CD4-positive, alpha-beta T cell treated with Interleukin-15 for 4 hours (primary cell): ENCODE results near the gene LRRC49.
"Not testable (repeated sequence)": the region's sequence is repeated elsewhere in the genome, so short reads cannot be mapped to it uniquely, and the experiment has no call there.

Experiments used
- DNase-seq: peaks from one replicate; pipeline ENCODE4 v3.0.0-alpha.2; 2020; ENCODE audit warnings: low spot score

The LRRC49 gene

DNA sequence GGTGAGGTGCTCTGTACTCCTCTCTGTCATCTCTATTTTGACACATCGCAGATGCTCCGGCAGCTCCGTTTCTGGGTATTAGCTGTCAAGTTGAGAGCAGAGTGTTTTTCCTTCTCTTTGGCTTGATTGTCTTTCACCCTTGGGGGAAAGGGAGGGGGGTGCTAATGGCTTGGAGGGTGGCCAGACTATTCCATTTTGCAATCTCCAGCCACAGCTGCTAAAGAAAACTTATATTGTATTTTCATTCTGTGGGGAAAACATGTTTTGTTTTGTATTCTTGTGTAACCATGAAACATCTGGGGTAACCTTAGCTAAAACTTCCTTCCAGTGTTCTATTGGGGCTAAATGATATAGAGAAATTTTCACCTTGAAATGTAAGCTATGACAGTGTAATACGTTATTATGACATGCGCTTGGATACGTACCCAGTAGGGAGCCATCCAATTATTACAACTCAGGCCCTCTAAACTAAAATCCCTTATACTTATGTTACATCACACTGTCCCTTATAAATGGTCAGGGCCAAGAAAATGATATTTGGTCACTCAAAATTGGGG is 24.6 kb upstream of the LRRC49 start:
- DNase-seq = no peak

DNA sequence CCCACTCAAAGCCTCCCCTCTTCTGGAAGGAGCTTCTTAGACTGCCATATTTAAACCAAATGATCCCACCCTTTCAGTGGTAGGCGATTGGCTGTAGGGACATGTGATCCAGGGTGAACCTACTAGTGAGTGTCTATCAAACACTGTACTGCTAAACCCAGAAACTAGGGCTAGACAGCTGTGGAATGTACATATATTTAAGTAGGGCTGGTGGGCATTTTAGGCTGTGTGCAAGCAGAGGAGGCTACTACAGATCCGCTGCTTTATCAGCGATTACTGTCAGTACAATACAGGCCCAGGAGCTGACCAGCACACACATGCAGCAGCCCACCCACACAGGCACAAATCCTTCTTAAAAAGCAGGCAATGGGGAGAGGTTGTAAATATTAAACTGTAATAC is 23.3 kb upstream of the LRRC49 start:
- DNase-seq = no peak

DNA sequence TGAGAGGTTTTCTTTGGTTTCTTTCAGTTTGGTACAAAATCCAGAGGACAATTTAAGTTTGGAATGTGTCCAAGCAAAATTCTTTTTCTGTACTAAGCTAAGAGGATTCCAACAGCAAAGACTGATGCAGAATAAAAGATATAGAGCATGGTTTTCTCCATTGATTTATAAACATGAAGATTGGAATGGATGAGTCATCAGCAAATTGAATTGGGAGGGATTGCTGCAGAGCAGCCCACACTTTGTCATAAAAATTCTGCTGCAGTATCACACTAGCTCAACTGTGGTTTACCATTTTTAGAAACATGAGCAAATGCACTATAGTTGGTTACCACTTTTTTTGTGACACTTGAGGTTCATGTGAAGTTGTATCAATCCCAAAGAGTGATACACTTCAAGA is 22.6 kb upstream of the LRRC49 start:
- DNase-seq = no peak

DNA sequence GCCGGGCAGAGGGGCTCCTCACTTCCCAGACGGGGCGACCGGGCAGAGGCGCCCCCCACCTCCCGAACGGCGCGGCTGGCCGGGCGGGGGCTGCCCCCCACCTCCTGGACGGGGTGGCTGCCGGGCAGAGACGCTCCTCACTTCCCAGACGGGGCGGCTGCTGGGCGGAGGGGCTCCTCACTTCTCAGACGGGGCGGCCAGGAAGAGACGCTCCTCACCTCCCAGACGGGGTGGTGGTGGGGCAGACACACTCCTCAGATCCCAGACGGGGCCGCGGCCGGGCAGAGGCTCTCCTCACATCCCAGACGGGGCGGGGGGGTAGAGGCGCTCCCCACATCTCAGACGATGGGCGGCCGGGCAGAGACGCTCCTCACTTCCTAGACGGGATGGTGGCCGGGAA is 21.1 kb upstream of the LRRC49 start:
- DNase-seq = not testable (repeated sequence)

DNA sequence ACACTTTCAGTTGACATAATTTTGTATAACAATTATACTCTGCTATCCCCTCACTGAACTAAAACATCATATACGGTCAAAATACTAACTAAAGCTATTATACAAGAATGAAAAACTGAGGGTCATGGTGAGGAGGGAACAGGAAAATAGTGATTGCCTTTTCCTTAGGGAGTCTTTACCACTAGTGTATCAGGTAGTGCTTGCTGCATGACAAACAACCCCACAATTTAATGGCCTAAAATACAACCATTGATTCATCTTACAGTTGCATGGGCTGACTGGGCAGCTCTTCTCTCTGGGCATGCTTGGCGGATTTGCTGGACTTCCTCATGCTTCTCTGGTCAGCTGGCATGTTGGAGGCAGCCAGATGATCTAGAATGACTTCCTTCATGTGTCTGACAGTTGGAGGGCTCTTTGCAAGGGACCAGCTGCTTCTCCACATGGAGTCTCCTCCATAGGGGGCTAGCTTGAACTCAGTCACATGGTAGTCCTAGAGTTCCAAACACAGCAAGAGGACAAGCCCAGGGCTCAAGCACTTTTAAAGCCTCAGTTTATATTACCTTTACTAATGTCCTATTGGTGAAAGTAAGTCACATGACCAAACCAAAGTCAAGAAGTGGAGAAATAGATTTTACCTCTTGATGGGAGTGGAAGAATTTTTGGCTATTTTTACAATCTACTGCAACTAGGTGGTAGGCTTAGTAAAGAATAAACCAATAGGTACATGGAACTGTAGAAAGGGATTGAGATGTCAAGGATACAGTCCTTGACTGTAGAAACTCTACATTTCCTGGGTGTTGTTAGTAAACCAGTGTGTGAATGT is 19.2 kb upstream of the LRRC49 start:
- no peak for DNase-seq

DNA sequence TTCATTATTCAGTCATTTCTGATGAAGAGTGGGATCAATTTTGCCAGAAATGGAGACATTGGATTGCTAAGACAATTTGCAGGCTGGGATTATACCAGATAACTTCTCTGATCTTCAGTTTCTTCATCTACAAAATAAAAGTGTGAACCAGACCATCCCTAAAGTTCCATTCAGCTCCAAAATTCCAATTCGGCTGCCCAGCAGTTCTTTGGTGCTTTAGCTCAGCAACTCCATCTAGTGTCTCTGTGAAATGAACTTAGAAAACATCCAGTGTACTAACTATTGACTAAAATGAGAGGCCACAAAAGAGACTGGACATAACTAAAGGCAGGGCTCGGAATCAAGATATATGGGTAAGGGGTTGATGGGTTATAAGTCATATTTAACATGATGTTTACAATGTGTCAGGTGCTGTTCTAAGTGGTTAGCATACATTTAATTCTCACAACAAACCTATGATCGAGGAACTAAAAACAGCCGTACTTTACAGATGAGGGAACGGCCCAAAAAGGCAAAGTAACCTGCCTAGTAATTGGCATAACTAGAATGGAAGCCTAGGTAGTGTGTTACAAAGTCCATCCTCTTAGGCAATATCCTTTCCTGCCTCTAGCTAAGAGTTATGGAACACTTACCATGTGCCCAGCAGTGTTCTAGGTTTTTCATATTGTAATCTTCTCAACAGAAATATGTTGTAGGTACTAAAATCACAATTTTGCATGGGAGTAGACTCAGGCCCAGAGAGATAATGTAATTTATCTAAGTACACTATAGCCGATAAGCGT is 17.4 kb upstream of the LRRC49 start:
- DNase-seq = no peak

DNA sequence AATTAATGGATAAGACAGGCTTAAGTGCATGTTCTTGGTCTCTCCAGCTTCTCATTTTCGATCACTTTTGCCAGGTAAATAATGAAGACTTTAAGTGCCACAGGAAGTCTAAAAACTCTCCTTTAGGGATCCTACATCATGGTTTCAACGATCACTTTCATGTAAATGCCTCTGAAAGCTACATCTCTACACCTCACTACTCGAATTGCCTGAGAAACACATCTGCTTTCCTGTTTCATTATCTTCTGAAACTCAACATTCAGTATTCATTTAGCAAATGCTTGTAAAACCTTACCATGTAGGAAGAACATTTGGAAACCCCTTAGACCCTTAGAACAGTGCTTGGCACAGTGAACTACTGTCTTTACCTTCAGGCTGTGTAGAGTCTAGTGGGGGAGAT is 16.6 kb upstream of the LRRC49 start:
- no peak for DNase-seq

DNA sequence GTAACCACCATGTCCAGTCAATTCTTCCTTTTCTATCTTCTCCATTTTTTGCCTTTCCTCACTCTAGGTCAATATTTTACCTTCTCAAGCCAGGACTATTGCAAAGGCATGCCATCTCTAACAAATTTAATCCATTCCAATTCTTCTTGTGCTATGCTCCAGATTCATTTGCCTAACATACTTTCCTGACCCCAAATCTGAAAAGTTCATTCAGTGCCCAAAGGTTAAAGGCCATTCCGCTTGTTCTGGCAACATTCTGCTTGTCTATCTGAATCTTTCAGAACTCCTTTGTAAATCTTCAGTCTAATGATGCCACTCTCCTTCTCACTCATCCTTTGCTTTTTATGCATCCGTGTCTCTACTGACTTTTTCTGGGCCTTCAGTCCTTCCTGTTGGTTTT is 15.9 kb upstream of the LRRC49 start:
- no peak for DNase-seq

DNA sequence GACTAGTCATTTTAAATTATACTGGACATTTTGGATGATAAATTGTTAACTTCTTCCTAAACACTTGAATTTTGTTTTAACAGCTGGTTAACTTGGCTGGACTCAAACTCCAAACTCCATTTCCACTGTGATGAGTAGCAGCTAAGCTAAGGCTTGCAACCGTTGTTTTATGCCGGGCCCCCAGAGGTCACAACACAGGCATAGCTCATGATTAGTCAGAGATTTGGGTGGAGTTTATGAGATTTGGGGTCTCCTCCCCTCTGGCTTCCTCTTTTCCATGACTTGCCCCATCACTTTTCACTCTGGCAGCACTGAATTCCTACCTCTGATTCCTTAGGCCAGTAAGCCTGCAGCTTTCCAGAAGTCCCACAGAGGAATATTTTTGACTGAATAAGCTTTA is 13.2 kb upstream of the LRRC49 start:
- no peak for DNase-seq

DNA sequence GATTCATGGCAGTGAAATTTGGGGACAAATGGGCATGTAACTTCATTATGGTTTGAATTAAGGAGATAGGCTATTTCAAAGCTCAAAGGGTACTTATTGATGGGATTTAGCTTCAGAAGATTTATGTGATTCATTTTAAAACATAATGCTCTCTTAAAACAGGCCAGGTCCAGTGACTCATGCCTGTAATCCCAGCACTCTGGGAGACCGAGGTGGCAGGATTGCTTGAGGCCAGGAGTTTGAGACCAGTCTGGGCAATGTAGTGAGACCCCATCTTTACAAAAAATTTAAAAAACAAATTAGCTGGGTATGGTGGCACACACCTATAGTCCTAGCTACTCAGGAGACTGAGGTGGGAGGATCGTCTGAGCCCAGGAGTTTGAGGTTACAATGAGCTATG is 11.8 kb upstream of the LRRC49 start:
- DNase-seq = no peak

DNA sequence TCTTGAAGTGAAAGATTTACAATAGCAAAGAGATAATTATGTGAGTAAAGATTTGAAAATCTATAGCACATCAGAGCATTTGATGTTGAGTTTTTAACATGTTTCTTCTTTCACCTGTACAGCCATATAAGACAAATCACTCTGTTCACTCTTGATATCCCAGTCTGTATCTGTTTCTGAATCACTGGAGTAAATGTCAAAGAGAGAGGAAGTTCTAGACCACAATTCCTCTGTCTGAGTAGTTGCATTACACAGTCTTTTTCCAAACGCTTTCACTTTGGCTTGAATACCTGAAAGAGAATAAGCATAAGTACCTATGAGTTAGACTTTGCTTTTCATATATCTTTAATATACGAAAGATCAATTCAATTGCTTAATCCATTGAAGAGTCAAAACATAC is 10.3 kb upstream of the LRRC49 start:
- no peak for DNase-seq

DNA sequence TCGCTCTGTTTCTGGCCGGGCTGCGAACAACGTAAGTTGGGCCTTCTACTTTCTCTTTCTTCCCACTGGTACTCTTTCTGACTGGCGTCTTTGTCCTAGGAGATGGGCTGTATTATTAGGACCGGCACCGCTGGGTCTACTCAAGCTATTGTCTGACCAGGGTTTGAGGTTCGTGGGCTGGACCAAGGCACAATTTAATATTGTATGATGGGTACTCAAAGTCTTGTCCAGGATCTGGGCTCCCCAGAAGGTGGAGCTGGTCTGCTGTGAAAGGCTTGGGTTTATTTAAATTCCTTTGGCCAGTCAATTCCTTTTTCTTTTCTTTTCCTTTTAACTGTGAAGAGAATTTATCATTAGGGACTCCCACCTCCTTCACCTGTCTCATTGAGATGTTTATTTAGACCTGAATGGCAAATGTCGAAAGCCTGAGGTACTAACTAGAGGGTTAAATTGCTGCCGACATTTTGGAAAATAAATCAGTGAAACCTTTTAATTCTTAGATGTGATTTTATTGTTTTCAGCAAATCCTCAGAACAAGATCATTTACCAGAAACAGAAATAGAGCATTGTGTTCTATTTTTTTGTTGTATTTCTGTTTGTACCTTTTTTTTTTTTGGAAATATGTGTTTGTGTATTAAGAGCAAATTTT is 410 bp downstream of the LRRC49 start:
- DNase-seq = no peak

DNA sequence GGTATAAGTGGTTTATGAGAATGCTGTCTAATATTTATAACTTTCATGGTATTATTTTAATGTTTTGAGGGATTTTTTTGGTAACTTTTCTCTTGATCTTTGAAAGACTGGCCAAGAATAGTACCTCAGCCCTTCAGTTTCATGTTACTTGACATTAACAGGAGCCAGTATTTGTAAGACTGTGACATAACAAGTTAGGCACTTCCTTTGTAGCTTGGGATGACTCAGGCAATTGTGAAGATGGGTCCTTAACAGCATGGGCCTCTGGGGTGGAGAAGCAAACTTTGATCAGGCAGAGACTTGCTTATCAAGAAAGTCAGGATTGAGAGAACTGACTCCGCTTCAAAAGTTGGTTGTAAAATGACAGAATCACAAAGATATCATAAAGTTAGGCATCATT is 9.5 kb downstream of the LRRC49 start:
- no peak for DNase-seq

DNA sequence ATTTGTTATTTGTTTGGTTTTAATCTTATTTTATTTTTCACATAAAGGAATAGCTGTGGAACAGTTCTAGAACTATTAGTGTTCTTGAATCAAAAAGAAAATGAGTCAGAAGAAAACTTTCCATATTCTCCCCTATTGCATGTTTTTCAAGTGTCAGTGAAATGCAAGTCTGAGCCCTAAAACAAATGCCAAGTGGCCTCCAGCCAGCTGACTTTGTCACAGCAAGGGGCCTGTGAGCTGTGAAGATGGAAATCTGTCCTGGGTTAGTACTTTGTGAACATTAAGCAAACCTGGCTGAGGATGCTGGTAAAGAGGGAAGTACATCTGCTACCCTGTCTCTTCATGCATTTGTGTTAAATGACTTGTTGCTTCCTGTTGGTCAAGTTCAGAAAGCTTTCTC is 14.2 kb downstream of the LRRC49 start:
- DNase-seq = no peak

DNA sequence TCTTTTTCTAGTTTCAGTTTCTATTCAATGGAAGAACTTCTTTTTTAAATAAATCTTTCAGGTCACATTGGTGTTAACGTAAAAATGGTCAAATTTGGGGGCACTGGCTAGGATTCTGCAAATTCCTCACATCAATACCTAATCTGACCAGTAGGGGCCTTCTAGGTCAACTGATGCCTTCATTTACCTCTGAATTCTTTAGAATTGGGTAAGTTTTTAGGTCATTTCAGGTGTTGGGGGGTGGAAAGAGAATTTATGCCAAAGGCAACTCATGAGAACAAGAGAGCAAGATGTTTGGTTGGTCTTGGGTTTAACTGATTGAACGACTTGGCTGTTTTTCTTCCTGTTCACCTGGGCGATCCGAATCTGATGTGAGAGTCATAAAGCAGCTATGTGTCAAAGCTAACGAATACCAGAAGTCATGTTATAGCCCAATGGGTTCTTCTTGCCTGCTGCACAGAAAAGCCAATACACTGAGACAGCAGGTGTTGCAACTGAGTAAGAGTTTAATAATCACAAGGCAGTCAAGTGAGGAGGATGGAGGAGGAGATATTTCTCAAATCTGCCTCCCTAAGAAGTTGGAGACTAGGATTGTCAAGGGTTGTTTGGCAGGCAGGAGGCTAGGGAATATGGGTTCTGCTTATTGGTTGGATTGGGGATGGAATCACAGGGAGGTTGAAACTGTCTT is 15.3 kb downstream of the LRRC49 start:
- no peak for DNase-seq

DNA sequence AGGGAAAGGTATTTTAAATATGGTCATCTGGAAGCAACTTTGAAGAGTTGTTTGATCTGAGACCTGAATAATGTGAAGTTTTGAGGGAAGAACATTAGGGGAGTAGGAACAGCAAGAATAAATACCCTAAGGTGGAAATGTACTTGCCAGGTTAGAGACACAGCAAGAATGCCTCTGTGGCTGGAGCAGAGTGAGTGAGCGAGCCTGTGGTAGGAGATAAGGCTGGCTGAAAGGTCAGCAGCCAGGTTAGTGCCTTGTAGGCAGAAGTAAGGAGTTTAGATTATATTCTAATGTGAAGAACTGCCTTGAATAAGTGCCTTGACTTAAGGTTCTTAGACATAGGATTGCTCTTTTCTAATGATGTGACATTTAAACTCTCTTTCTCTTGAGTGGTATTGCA is 18.3 kb downstream of the LRRC49 start:
- no peak for DNase-seq

DNA sequence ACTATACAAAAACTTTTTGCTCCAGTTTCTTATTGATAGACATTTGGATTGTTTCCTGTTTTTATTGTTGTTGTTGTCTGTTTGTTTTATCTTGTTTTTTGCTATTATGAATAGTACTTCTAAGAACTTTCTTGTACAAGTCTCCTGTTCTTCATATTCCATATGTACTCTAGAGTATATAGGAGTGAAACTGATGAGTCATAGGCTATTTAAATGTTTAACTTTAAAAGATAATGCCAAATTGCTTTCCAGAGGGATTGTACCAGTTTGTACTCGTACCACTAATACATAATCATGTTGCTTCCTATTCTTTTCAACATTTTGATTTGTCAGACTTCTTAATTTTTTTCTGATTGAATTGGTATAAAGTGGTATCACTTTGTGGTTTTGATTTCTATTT is 19.6 kb downstream of the LRRC49 start:
- DNase-seq = no peak

DNA sequence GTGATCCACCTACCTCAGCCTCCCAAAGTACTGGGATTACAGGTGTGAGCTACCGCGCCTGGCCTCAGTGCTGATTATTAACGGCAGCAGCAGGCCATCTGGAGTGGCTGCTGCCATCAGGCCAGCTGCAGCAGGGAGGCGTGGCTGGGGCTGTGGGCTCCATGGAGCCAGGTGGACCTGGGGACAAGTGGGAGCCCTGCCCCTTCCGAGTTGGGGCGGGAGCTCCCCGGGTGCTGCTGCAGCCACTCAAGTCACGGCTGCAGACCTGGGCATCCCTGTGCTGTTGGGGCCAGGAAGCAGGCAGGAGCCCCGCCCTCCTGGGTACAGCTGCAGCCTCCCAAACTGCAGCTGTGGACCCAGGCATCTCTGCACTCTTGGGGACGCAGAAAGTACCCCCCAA is 23.9 kb downstream of the LRRC49 start:
- no peak for DNase-seq

DNA sequence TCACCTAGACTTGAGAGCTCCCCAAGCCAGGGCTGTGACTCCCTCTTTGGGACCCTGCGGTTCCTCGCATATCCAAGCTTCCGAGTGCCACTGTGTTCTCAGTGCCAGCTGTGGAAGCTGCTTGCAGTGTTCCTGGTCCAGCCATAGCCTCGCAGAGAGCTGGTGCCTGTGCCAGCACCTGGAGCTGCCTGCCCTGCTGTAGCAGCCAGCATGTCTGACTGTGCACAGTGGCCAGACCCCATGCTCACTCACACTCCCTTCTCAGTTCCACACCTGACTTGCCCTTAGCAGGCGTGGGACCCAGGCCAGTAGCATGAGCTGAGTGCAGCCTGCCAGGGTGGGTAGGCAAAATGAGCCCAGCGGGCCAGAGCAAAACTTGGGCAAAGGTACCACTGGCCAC is 25.3 kb downstream of the LRRC49 start:
- no peak for DNase-seq

DNA sequence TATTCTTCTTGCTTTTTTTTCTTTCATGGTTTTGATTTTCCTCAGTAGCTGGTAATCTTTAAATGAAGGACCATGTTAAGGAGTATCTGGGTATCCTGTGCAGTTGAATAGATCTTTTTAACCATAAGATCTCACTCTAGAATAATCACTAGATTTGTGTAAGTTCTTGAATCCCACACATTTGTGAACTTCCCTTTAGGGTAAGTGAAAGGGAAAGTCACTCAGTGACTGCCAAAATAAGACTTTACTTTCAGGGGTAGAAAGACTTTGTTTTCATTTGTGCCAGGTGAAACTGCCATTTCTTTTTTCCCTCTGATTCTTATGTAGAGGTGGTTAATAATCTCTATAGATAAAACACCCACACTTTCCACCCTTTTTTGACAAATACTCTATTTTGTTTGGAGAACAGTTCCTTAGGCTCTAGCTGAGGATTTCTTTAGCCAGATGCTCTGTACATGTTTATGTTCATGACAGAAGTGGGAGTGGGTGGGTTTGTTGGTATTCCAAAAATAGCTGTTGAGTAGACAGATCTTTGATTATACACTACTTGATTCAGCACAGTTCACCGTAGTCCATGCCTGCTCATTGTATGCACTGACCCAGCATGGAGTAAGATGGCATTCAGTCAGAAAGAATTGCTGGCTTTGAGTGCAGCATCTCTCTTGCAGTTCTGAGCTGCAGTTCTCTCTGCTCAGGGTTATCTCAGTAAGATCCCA is 28.5 kb downstream of the LRRC49 start:
- no peak for DNase-seq

DNA sequence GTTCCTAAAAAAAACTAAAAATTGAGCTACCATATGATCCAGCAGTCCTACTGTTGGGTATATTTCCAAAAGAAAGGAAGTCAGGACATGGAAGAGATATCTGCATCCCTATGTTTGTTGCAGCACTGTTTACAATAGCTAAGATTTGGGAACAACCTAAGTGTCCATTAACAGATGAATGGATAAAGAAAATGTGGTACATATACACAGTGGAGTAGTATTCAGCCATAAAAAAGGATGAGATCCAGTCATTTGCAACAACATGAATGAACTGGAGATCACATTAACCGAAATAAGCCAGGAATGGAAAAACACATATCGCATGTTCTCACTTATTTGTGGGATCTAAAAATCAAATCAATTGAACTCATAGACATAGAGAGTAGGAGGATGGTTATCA is 29.5 kb downstream of the LRRC49 start:
- DNase-seq = no peak
